H9 (cell line): ENCODE measurements around the gene HOXD10. TPM values are rescaled to one million over a fixed set of nuclear protein-coding genes. Genes with fewer than 3 reads are reported as not detected.
A peak's percentile ranks its signal among the peaks of the same experiment; 100 is the strongest.

Experiments
- DNase-seq: peaks from one replicate; pipeline ENCODE4 v3.0.0-alpha.2; 2017
- H2AFZ ChIP-seq: one replicate; pipeline ENCODE4 v1.6.1; 2013; ENCODE audit warnings: mild to moderate bottlenecking, low read length, control low read depth, moderate library complexity
- H2AK5ac ChIP-seq: 2 replicates; pipeline ENCODE4 v1.6.1; 2013; ENCODE audit warnings: low read length, control low read depth, mixed read lengths; ENCODE audit not compliant: insufficient read length
- H2BK120ac ChIP-seq: one replicate; pipeline ENCODE4 v1.6.1; 2013; ENCODE audit warnings: low read depth, mild to moderate bottlenecking, low read length, control low read depth, inconsistent platforms; ENCODE audit not compliant: poor library complexity, severe bottlenecking
- H2BK12ac ChIP-seq: 2 replicates; pipeline ENCODE4 v1.6.1; 2013; ENCODE audit warnings: low read length, control low read depth, mixed read lengths, low read depth; ENCODE audit not compliant: insufficient read length
- H2BK15ac ChIP-seq: 2 replicates; pipeline ENCODE4 v1.6.1; 2013; ENCODE audit warnings: low read depth, low read length, control low read depth
- H2BK20ac ChIP-seq: one replicate; pipeline ENCODE4 v1.6.1; 2013; ENCODE audit warnings: low read depth, mild to moderate bottlenecking, low read length, control low read depth, inconsistent platforms; ENCODE audit not compliant: poor library complexity, severe bottlenecking
- H2BK5ac ChIP-seq: 2 replicates; pipeline ENCODE4 v1.6.1; 2013; ENCODE audit warnings: low read length, control low read depth, mixed read lengths; ENCODE audit not compliant: insufficient read length
- H3K14ac ChIP-seq: 2 replicates; pipeline ENCODE4 v1.6.1; 2013; ENCODE audit warnings: low read length, control low read depth; ENCODE audit not compliant: insufficient read depth
- H3K18ac ChIP-seq: 2 replicates; pipeline ENCODE4 v1.6.1; 2013; ENCODE audit warnings: low read depth, mild to moderate bottlenecking, mixed read lengths, low read length, control low read depth; ENCODE audit not compliant: insufficient read length
- H3K23ac ChIP-seq: 2 replicates; pipeline ENCODE4 v1.6.1; 2013; ENCODE audit warnings: low read length, control low read depth, mixed read lengths, low read depth; ENCODE audit not compliant: insufficient read length
- H3K23me2 ChIP-seq: 2 replicates; pipeline ENCODE4 v1.6.1; 2013; ENCODE audit warnings: low read depth, mild to moderate bottlenecking, mixed read lengths, low read length, control low read depth; ENCODE audit not compliant: insufficient read length, poor library complexity, severe bottlenecking
- H3K27ac ChIP-seq: 2 replicates; pipeline ENCODE4 v1.5.1; 2013; ENCODE audit warnings: low read length, control low read depth, mixed read lengths, low read depth; ENCODE audit not compliant: insufficient read length
- H3K27me3 ChIP-seq: 2 replicates; pipeline ENCODE4 v1.6.1; 2013; ENCODE audit warnings: low read length, control low read depth, inconsistent platforms; ENCODE audit not compliant: insufficient read depth
- H3K4ac ChIP-seq: 2 replicates; pipeline ENCODE4 v1.6.1; 2013; ENCODE audit warnings: low read depth, mild to moderate bottlenecking, control low read depth, inconsistent platforms, low read length, moderate library complexity
- H3K4me1 ChIP-seq: 2 replicates; pipeline ENCODE4 v1.6.1; 2013; ENCODE audit warnings: low read length, control low read depth, inconsistent platforms; ENCODE audit not compliant: insufficient read depth
- H3K4me2 ChIP-seq: 2 replicates; pipeline ENCODE4 v1.6.1; 2013; ENCODE audit warnings: low read length, control low read depth, mixed read lengths; ENCODE audit not compliant: insufficient read length, insufficient read depth
- H3K56ac ChIP-seq: 2 replicates; pipeline ENCODE4 v1.6.1; 2013; ENCODE audit warnings: low read depth, mild to moderate bottlenecking, mixed read lengths, low read length, control low read depth; ENCODE audit not compliant: insufficient read length
- H3K79me1 ChIP-seq: 2 replicates; pipeline ENCODE4 v1.6.1; 2013; ENCODE audit warnings: low read depth, mild to moderate bottlenecking, moderate library complexity, low read length, control low read depth, inconsistent platforms; ENCODE audit not compliant: insufficient read depth, poor library complexity, severe bottlenecking
- H3K79me2 ChIP-seq: 2 replicates; pipeline ENCODE4 v1.6.1; 2013; ENCODE audit warnings: low read length, control low read depth, inconsistent platforms; ENCODE audit not compliant: insufficient read depth
- H3K9ac ChIP-seq: 2 replicates; pipeline ENCODE4 v1.6.1; 2013; ENCODE audit warnings: low read length, control low read depth, mixed read lengths; ENCODE audit not compliant: insufficient read length; ENCODE audit errors: extremely low read depth
- H3K9me3 ChIP-seq: one replicate; pipeline ENCODE4 v1.6.1; 2013; ENCODE audit warnings: low read depth, low read length, inconsistent platforms; ENCODE audit not compliant: control insufficient read depth
- H3T11ph ChIP-seq: one replicate; pipeline ENCODE4 v1.6.1; 2013; ENCODE audit warnings: mild to moderate bottlenecking, low read length, control low read depth, inconsistent platforms
- H4K20me1 ChIP-seq: one replicate; pipeline ENCODE4 v1.6.1; 2013; ENCODE audit not compliant: control insufficient read depth, insufficient read length, insufficient read depth
- H4K5ac ChIP-seq: 2 replicates; pipeline ENCODE4 v1.6.1; 2013; ENCODE audit warnings: low read depth, mild to moderate bottlenecking, mixed read lengths, low read length, control low read depth; ENCODE audit not compliant: insufficient read length
- H4K8ac ChIP-seq: replicated peaks from 2 replicates; pipeline ENCODE4 v1.6.1; 2013; ENCODE audit warnings: low read length, control low read depth, mixed read lengths, low read depth; ENCODE audit not compliant: insufficient read length
- H4K91ac ChIP-seq: 2 replicates; pipeline ENCODE4 v1.6.1; 2013; ENCODE audit warnings: low read depth, mild to moderate bottlenecking, moderate library complexity, mixed read lengths, low read length, control low read depth; ENCODE audit not compliant: insufficient read length
- H3K27ac Mint-ChIP-seq, 3 experiments: 2 replicates in 2 of 3; 3 replicates in 1 of 3; pipeline ENCODE4 v1.8.0; 2020 to 2021; ENCODE audit warnings: mixed read lengths in 3 of 3, mild to moderate bottlenecking in 1 of 3, moderate library complexity in 1 of 3
- H3K27me3 Mint-ChIP-seq: 2 replicates; pipeline ENCODE4 v1.8.0; 2021; ENCODE audit warnings: low read depth, mild to moderate bottlenecking, moderate library complexity, mixed read lengths
- H3K36me3 Mint-ChIP-seq, 3 experiments: 2 replicates in 2 of 3; 3 replicates in 1 of 3; pipeline ENCODE4 v1.8.0; 2020 to 2021; ENCODE audit warnings: low read depth in 3 of 3, mixed read lengths in 3 of 3; ENCODE audit not compliant: insufficient read depth in 1 of 3
- H3K4me1 Mint-ChIP-seq, 2 experiments: 2 replicates each; pipeline ENCODE4 v1.8.0; 2020; ENCODE audit warnings: mixed read lengths in 2 of 2
- H3K4me3 Mint-ChIP-seq, 2 experiments: 2 replicates in 1 of 2; 3 replicates in 1 of 2; pipeline ENCODE4 v1.8.0; 2020 to 2021; ENCODE audit warnings: mild to moderate bottlenecking in 2 of 2, mixed read lengths in 2 of 2, moderate library complexity in 1 of 2
- H3K9me3 Mint-ChIP-seq, 2 experiments: 2 replicates in 1 of 2; 3 replicates in 1 of 2; pipeline ENCODE4 v1.8.0; 2020; ENCODE audit warnings: mild to moderate bottlenecking in 2 of 2, mixed read lengths in 2 of 2, moderate library complexity in 1 of 2
- WGBS: extraction: QIAGEN DNeasy Blood & Tissue Kit; methylation state at CpG from one replicate; pipeline ENCODE4 v1.1.7; 2013; ENCODE audit warnings: missing lambda C conversion rate, low lambda C conversion rate, mixed read lengths; ENCODE audit not compliant: insufficient read length; ENCODE audit errors: extremely low coverage; 5-methylcytosine and 5-hydroxymethylcytosine counted together
- total RNA-seq: library from RNA; stranded (reverse); gene quantifications from 2 replicates; pipeline ENCODE4 v1.2.1, GENCODE V29; 2021
- TF ChIP-seq, protein P1 (sequence below): fragments of 200-600 bp; sonication (generic); conservative IDR thresholded peaks from 3 replicates; pipeline ENCODE4 v1.8.0; 2021; ENCODE audit warnings: antibody characterized with exemption, mild to moderate bottlenecking

Gene HOXD10
- total RNA-seq, 1 experiment from 2014 or later = not detected

DNA sequence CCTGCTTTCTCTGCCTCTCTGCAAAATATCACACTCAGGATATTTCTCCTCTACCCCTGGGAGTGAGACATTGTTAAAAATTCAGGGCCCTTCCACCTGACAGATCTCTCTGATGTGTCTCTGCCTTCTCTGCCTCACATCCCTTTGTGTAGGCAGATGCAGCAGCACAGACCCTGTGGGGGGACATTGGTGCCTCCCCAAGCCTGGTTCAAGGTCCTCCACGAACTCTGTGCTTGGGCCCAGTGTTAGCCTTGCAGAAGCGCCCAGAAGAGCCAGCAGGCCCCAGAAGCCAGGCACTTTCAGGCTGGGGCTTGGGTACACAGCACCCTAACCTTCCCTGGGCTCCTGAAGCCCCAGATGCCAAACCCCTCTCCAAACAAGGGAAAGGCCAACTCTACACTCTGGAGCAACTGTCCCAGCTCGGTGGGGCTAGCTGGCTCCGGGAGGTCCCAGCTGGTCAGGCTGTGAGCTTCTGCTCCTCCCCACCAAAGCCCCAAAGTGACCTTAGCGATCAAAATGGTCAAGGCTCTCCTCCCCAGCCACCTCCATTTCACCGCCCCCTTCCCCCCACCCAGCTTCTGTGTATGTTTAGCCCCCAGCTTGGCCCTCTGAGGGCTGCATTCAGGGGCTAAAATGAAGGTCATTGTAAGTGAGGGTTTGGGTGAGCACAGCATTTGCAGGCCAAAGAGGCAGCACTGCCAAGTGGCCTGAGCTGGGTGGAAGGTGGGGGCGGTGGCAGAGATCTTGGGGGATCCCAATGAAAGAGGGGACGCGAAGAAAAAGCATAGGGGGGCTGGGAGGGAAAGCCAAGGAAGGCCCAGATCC lies 8.6 kb downstream of the HOXD10 start:
- Histone ChIP-seq H4K20me1 (no peaks in the 10 kb centered on the region), H3K4me2 (no peak overlapping the region), H3K9ac (no peak overlapping the region), H3K27me3 (peaks cover 92% of the 10 kb centered on the region), H2BK5ac (no peak overlapping the region), H3T11ph (no peak overlapping the region), H3K4me1 (no peaks in the 10 kb centered on the region), H3K23ac (no peak overlapping the region), H3K14ac (no peak overlapping the region), H2AFZ (no peak overlapping the region), H2AK5ac (no peak overlapping the region), H2BK12ac (no peak overlapping the region), H3K79me2 (no peaks in the 10 kb centered on the region), H3K18ac (no peak overlapping the region), H4K91ac (no peak overlapping the region), H3K27ac (no peak overlapping the region), H2BK20ac (no peak overlapping the region), H2BK15ac (no peak overlapping the region), H3K4ac (no peak overlapping the region), H4K5ac (no peak overlapping the region), H3K79me1 (no peaks in the 10 kb centered on the region), H2BK120ac (no peak overlapping the region), H3K23me2 (no peaks in the 10 kb centered on the region), H4K8ac (no peak overlapping the region), H3K56ac (no peak overlapping the region), H3K9me3 (no peaks in the 10 kb centered on the region)
- H3K9me3 Mint-ChIP-seq = peaks cover 0 to 13% of the 10 kb centered on the region in 2 experiments; a peak in 4 of 5 replicates
- TF ChIP-seq, protein P1, sequence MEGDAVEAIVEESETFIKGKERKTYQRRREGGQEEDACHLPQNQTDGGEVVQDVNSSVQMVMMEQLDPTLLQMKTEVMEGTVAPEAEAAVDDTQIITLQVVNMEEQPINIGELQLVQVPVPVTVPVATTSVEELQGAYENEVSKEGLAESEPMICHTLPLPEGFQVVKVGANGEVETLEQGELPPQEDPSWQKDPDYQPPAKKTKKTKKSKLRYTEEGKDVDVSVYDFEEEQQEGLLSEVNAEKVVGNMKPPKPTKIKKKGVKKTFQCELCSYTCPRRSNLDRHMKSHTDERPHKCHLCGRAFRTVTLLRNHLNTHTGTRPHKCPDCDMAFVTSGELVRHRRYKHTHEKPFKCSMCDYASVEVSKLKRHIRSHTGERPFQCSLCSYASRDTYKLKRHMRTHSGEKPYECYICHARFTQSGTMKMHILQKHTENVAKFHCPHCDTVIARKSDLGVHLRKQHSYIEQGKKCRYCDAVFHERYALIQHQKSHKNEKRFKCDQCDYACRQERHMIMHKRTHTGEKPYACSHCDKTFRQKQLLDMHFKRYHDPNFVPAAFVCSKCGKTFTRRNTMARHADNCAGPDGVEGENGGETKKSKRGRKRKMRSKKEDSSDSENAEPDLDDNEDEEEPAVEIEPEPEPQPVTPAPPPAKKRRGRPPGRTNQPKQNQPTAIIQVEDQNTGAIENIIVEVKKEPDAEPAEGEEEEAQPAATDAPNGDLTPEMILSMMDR = no peak
- peak; percentile 27 for DNase-seq
- H3K4me3 Mint-ChIP-seq = no peak overlapping the region
- H3K36me3 Mint-ChIP-seq = no peaks in the 10 kb centered on the region; a peak in 2 of 7 replicates
- H3K4me1 Mint-ChIP-seq = peaks cover 12 to 22% of the 10 kb centered on the region in 2 experiments
- H3K27ac Mint-ChIP-seq = no peak overlapping the region
- peaks cover 97% of the 10 kb centered on the region for H3K27me3 Mint-ChIP-seq
- no CpG with 5 or more reads among the region's 9 CpGs for WGBS
